Measurements from ENCODE around the gene IGFN1. TPM values are rescaled to one million over a fixed set of nuclear protein-coding genes. Genes with fewer than 3 reads are reported as not detected.

The IGFN1 gene
- total RNA-seq (2012; rRNA removed), result not detected in 2 replicates
- polyA plus RNA-seq (2012; rRNA removed), result 0.04 and 0.05 TPM in 2 replicates
- 0.01 TPM in 1 of 2 replicates, not detected in the other for polyA plus RNA-seq (2012; cell fraction: cytosol; rRNA removed)
- polyA plus RNA-seq (2012; cell fraction: nucleus; rRNA removed; ENCODE audit: low replicate concordance), result 0.18 and 0.49 TPM in 2 replicates
- Bru-seq, nascent RNA, result percentile 7 among the genes with signal in this experiment
- percentile 2 among the genes with signal in this experiment for BruChase-seq, experiment 1, labeled RNA remaining after a 6-hour chase
- percentile 4 among the genes with signal in this experiment for BruChase-seq, experiment 2, labeled RNA remaining after a 2-hour chase
- long read RNA-seq, result 0 reads

DNA sequence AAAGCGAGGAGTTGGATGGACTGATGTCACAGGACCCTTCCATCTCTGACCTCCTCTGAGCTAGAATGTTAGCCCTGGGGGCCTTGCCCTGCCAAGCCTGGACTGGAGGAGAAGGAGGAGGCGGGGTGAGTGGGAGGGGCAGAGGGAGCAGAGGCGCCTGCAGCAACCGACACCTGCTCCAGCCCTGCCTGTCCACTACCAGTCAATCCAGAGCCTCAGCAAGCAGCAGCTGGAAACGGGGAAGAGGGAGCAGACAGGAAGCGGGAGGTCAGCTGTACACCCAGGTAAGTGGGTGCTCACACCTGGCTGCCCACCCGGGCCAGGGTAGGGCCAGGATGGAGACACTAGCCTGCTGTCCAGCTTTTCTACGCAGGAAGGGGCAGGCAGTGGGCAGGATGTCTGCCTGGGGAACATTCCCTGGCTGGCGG, at the start of gene IGFN1:
Gene IGFN1 (plus strand): TSS at position 201 of the 428 bp plus-strand sequence. CDS start 2,470 bp downstream, outside the sequence.
- TF ChIP-seq, protein P1, sequence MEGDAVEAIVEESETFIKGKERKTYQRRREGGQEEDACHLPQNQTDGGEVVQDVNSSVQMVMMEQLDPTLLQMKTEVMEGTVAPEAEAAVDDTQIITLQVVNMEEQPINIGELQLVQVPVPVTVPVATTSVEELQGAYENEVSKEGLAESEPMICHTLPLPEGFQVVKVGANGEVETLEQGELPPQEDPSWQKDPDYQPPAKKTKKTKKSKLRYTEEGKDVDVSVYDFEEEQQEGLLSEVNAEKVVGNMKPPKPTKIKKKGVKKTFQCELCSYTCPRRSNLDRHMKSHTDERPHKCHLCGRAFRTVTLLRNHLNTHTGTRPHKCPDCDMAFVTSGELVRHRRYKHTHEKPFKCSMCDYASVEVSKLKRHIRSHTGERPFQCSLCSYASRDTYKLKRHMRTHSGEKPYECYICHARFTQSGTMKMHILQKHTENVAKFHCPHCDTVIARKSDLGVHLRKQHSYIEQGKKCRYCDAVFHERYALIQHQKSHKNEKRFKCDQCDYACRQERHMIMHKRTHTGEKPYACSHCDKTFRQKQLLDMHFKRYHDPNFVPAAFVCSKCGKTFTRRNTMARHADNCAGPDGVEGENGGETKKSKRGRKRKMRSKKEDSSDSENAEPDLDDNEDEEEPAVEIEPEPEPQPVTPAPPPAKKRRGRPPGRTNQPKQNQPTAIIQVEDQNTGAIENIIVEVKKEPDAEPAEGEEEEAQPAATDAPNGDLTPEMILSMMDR (conservative IDR thresholded peaks at IDR 0.05; ENCODE audit: low read depth, low read length), result no peak
- no peak for TF ChIP-seq BHLHE40 (IDR thresholded peaks at IDR 0.05; ENCODE audit: low read depth, low read length)
- TF ChIP-seq, protein P2, sequence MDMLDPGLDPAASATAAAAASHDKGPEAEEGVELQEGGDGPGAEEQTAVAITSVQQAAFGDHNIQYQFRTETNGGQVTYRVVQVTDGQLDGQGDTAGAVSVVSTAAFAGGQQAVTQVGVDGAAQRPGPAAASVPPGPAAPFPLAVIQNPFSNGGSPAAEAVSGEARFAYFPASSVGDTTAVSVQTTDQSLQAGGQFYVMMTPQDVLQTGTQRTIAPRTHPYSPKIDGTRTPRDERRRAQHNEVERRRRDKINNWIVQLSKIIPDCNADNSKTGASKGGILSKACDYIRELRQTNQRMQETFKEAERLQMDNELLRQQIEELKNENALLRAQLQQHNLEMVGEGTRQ (IDR thresholded peaks at IDR 0.05; ENCODE audit: low read depth, low read length), result no peak
- TF ChIP-seq MAZ (IDR thresholded peaks at IDR 0.05; ENCODE audit: borderline replicate concordance, low read depth, low read length), result no peak
- TF ChIP-seq CEBPB (IDR thresholded peaks at IDR 0.05; ENCODE audit: low read depth, low read length), result no peak
- no peak for TF ChIP-seq FOS (IDR thresholded peaks at IDR 0.05; ENCODE audit: low read depth, low read length)
- no peak for TF ChIP-seq RAD21 (IDR thresholded peaks at IDR 0.05; ENCODE audit: low read length)
- no peak for TF ChIP-seq CHD1 (IDR thresholded peaks at IDR 0.05; ENCODE audit: low read depth, low read length)
- TF ChIP-seq POLR2A (IDR thresholded peaks at IDR 0.05; ENCODE audit: low read depth, low read length), result no peak
- no peak for TF ChIP-seq NFE2L2 (IDR thresholded peaks at IDR 0.05; ENCODE audit: low read depth, low read length)
- no peak for TF ChIP-seq RFX5 (IDR thresholded peaks at IDR 0.05; ENCODE audit: low read depth, low read length)
- TF ChIP-seq RCOR1 (IDR thresholded peaks at IDR 0.05; ENCODE audit: insufficient replicate concordance, low read length), result no peak
- H2AK5ac ChIP-seq (ENCODE audit: low read depth, low read length), result peak within 1 kb of the TSS; percentile 73
- H3K4ac ChIP-seq (ENCODE audit: low read depth, low read length), result peak within 1 kb of the TSS; percentile 29; the same call in 1 of the 2 replicates
- peaks cover 8% of the 10 kb centered on the region for H3K9me1 ChIP-seq (ENCODE audit: insufficient read depth, low read length)
- no peaks in the 10 kb centered on the region for H4K20me1 ChIP-seq (ENCODE audit: insufficient read depth, low read length)
- no peak within 1 kb of the TSS for H3K56ac ChIP-seq (ENCODE audit: extremely low read depth, insufficient read depth, low read length)
- H4K8ac ChIP-seq (ENCODE audit: low read depth in 2 of 2, low read length in 2 of 2), result peak within 1 kb of the TSS; percentile 21 to 49; a peak in 1 of 4 replicates
- H3K4me1 ChIP-seq (ENCODE audit: control insufficient read depth, insufficient read depth, low read length), result 0 out of 2 replicates have a peak, but pooled peaks cover 1% of the 10 kb centered on the region
- peak within 1 kb of the TSS; percentile 42; the same call in 1 of the 2 replicates for H3K23ac ChIP-seq (ENCODE audit: low read depth, low read length)
- H3K9ac ChIP-seq (ENCODE audit: low read depth, low read length), result no peak within 1 kb of the TSS
- H2AFZ ChIP-seq (replicated peaks; ENCODE audit: low read length, poor library complexity), result peak within 1 kb of the TSS; percentile 52
- dilution Hi-C loops (cut with HindIII; ENCODE audit: low sequenced_read_pairs, unreplicated experiment) (no loop called here), intact Hi-C loops (cut with micrococcal nuclease) (no loop called here), in situ Hi-C loops (cut with MboI; ENCODE audit: low sequenced_read_pairs) (no loop called here)
- no peak within 1 kb of the TSS; the same call in 1 of the 2 replicates for H3K4me2 ChIP-seq (ENCODE audit: low read depth, low read length)
- POLR2A ChIA-PET (ENCODE audit: unreplicated experiment), result no interaction called here
- CTCF ChIA-PET, result no interaction called here
- H2BK120ac ChIP-seq (ENCODE audit: low read depth, low read length), result peak within 1 kb of the TSS; percentile 48; the same call in 1 of the 2 replicates
- H3K27me3 ChIP-seq (ENCODE audit: control insufficient read depth, insufficient read depth, low read length), result no peaks in the 10 kb centered on the region
- H3K79me1 ChIP-seq (ENCODE audit: low read depth in 1 of 2, low read length in 2 of 2), result no peaks in the 10 kb centered on the region
- ATAC-seq (ENCODE audit: low read depth) (no peak), DNase-seq (no peak)
- peak within 1 kb of the TSS; percentile 50; the same call in 1 of the 3 replicates for H2BK15ac ChIP-seq (ENCODE audit: low read depth, low read length)
- no peak within 1 kb of the TSS for H3K4me3 ChIP-seq (ENCODE audit: insufficient read depth, low read depth, low read length)
- 0 out of 2 replicates have a peak within 1 kb of the TSS, but pooled peaks have one; percentile 34 for H3K14ac ChIP-seq (replicated peaks; ENCODE audit: low read depth, low read length)
- H4K5ac ChIP-seq (ENCODE audit: low read depth, low read length), result no peak within 1 kb of the TSS
- WGBS, 2 experiments (ENCODE audit: extremely low coverage in 2 of 2, insufficient read length in 1 of 2), result no CpG with 5 or more reads among the region's 9 CpGs
- no peak within 1 kb of the TSS for H2AK9ac ChIP-seq (replicated peaks; ENCODE audit: low read depth, low read length, poor library complexity)
- H2BK20ac ChIP-seq (ENCODE audit: low read depth, low read length), result peak within 1 kb of the TSS; percentile 50; the same call in 1 of the 2 replicates
- H3K9me3 ChIP-seq (ENCODE audit: control insufficient read depth, insufficient read depth, low read length), result no peaks in the 10 kb centered on the region
- no TSS peak for BruUV-seq (replicated peaks)
- H3K27ac ChIP-seq (ENCODE audit: insufficient read depth, low read length), result no peak within 1 kb of the TSS; the same call in 1 of the 2 replicates
- peak within 1 kb of the TSS; percentile 22; the same call in 1 of the 2 replicates for H3K18ac ChIP-seq (ENCODE audit: low read depth, low read length)
- no peaks in the 10 kb centered on the region for H3K36me3 ChIP-seq (ENCODE audit: control insufficient read depth, insufficient read depth, low read length)
- peak within 1 kb of the TSS; percentile 25 for H2BK5ac ChIP-seq (ENCODE audit: low read depth, low read length, poor library complexity, severe bottlenecking)
- no peak within 1 kb of the TSS; the same call in 1 of the 2 replicates for H4K91ac ChIP-seq (ENCODE audit: insufficient read depth, low read depth, low read length)
